GM23338 (cell line): ENCODE results near the gene AGBL4. TPM values are rescaled to one million over a fixed set of nuclear protein-coding genes. Genes with fewer than 3 reads are reported as not detected.
"Not testable (repeated sequence)": the region's sequence is repeated elsewhere in the genome, so short reads cannot be mapped to it uniquely, and the experiment has no call there.

Experiments
- ATAC-seq: fragments of 200-7000 bp; cut with Tn5 transposase; 3 replicates; pipeline ENCODE4 v1.9.1; 2020
- DNase-seq: peaks from one replicate; pipeline ENCODE4 v3.0.0-alpha.2; 2015; ENCODE audit warnings: low spot score
- H2AFZ ChIP-seq: fragments of 200-600 bp; sonication (generic); 2 replicates; pipeline ENCODE4 v1.8.0; 2016; ENCODE audit warnings: antibody characterized with exemption, mild to moderate bottlenecking, moderate library complexity
- H3F3A ChIP-seq: fragments of 200-600 bp; sonication (generic); replicated peaks from 2 replicates; pipeline ENCODE4 v1.8.0; 2017; ENCODE audit warnings: antibody characterized with exemption, mixed run types, low read depth
- H3K27ac ChIP-seq: fragments of 200-600 bp; sonication (generic); 2 replicates; pipeline ENCODE4 v1.6.1; 2016; ENCODE audit warnings: low read depth
- H3K27me3 ChIP-seq: fragments of 200-600 bp; sonication (generic); 2 replicates; pipeline ENCODE4 v1.8.0; 2016; ENCODE audit warnings: mild to moderate bottlenecking, mixed run types, moderate library complexity; ENCODE audit not compliant: insufficient read depth
- H3K36me3 ChIP-seq: fragments of 200-600 bp; sonication (generic); 2 replicates; pipeline ENCODE4 v1.8.0; 2016; ENCODE audit warnings: mild to moderate bottlenecking; ENCODE audit not compliant: insufficient read depth
- H3K4me1 ChIP-seq: fragments of 200-600 bp; sonication (generic); 2 replicates; pipeline ENCODE4 v1.8.0; 2016; ENCODE audit warnings: mild to moderate bottlenecking, moderate library complexity; ENCODE audit not compliant: insufficient read depth
- H3K4me2 ChIP-seq: fragments of 200-600 bp; sonication (generic); 2 replicates; pipeline ENCODE4 v1.7.1; 2017; ENCODE audit warnings: mixed run types
- H3K4me3 ChIP-seq: fragments of 200-600 bp; sonication (generic); 2 replicates; pipeline ENCODE4 v1.6.1; 2016; ENCODE audit warnings: mixed run types
- H3K79me2 ChIP-seq: fragments of 200-600 bp; sonication (generic); replicated peaks from 2 replicates; pipeline ENCODE4 v1.8.0; 2017; ENCODE audit warnings: mild to moderate bottlenecking; ENCODE audit not compliant: insufficient read depth
- H3K9me2 ChIP-seq: fragments of 200-600 bp; sonication (generic); 2 replicates; pipeline ENCODE4 v1.8.0; 2017; ENCODE audit not compliant: insufficient read depth
- H4K20me1 ChIP-seq: fragments of 200-600 bp; sonication (generic); replicated peaks from 2 replicates; pipeline ENCODE4 v1.8.0; 2017; ENCODE audit warnings: mild to moderate bottlenecking; ENCODE audit not compliant: insufficient read depth
- H3K27ac Mint-ChIP-seq: 2 replicates; pipeline ENCODE4 v1.8.0; 2020; ENCODE audit warnings: inconsistent platforms, mild to moderate bottlenecking, moderate library complexity, mixed read lengths
- H3K27me3 Mint-ChIP-seq: 3 replicates; pipeline ENCODE4 v1.8.0; 2022; ENCODE audit warnings: low read depth, mild to moderate bottlenecking, moderate library complexity, mixed read lengths, inconsistent platforms; ENCODE audit not compliant: insufficient read depth, poor library complexity
- H3K36me3 Mint-ChIP-seq: 3 replicates; pipeline ENCODE4 v1.8.0; 2021; ENCODE audit warnings: low read depth, mild to moderate bottlenecking, inconsistent platforms, moderate library complexity, mixed read lengths
- H3K4me1 Mint-ChIP-seq: 3 replicates; pipeline ENCODE4 v1.8.0; 2020; ENCODE audit warnings: mild to moderate bottlenecking, inconsistent platforms, mixed read lengths
- H3K4me3 Mint-ChIP-seq: 3 replicates; pipeline ENCODE4 v1.8.0; 2021; ENCODE audit warnings: moderate library complexity, mild to moderate bottlenecking, inconsistent platforms, mixed read lengths
- H3K9me3 Mint-ChIP-seq: 3 replicates; pipeline ENCODE4 v1.8.0; 2020; ENCODE audit warnings: moderate library complexity, mild to moderate bottlenecking, inconsistent platforms, mixed read lengths
- ETS1 ChIP-seq: IDR thresholded peaks from 2 replicates; pipeline ENCODE4 v1.6.1; 2016; ENCODE audit warnings: antibody characterized with exemption
- EZH2 ChIP-seq: fragments of 200-600 bp; sonication (generic); IDR thresholded peaks from one replicate; pipeline ENCODE4 v1.8.0; 2017; ENCODE audit warnings: antibody characterized with exemption, mild to moderate bottlenecking, low read depth; ENCODE audit not compliant: unreplicated experiment
- EZH2phosphoT487 ChIP-seq: fragments of 200-600 bp; sonication (generic); IDR thresholded peaks from one replicate; pipeline ENCODE4 v1.8.1; 2018; ENCODE audit warnings: antibody characterized with exemption; ENCODE audit not compliant: unreplicated experiment
- JUNB ChIP-seq: IDR thresholded peaks from one replicate; pipeline ENCODE4 v1.6.1; 2016; ENCODE audit warnings: antibody characterized with exemption; ENCODE audit not compliant: unreplicated experiment
- POLR2AphosphoS5 ChIP-seq: IDR thresholded peaks from 2 replicates; pipeline ENCODE4 v1.6.1; 2016; ENCODE audit warnings: antibody characterized with exemption, low read depth
- ZNF462 ChIP-seq: fragments of 250-450 bp; sonication (Bioruptor Pico); IDR thresholded peaks from 2 replicates; pipeline ENCODE4 v1.5.0; 2020; ENCODE audit warnings: mild to moderate bottlenecking, moderate library complexity
- polyA plus RNA-seq: library from polyadenylated mRNA; unstranded; fragments of >200 nt; fragmentation: Nextera tagmentation; extraction: Ambion mirVana; gene quantifications from 2 replicates; pipeline ENCODE4 v1.2.1, GENCODE V29; 2016
- total RNA-seq: library from RNA; depleted of rRNA; stranded (reverse); fragments of >200 nt; shearing (Covaris generic); gene quantifications from 2 replicates; pipeline ENCODE4 v1.2.3, GENCODE V29; 2014

AGBL4 gene
- total and polyA plus RNA-seq, 2 experiments from 2014 or later: 0.91 to 1.5 TPM

- TF ChIP-seq ZNF462 (no peak), ETS1 (no peak), JUNB (no peak), EZH2 (no peak), EZH2phosphoT487 (no peak)
Measured at GRCh38 chr1:49293016-49293415, 730.7 kb downstream of the AGBL4 start (continued).

- ATAC-seq, H4K20me1 ChIP-seq, H3F3A ChIP-seq, H3K4me1 ChIP-seq, H3K4me1 Mint-ChIP-seq, H3K9me2 ChIP-seq, H3K36me3 ChIP-seq, H3K27me3 Mint-ChIP-seq, H3K27me3 ChIP-seq: not testable (repeated sequence)
- peak overlapping the region; percentile 72 for H3K4me2 ChIP-seq
- Mint-ChIP-seq H3K9me3 (peaks cover 70% of the 10 kb centered on the region), H3K36me3 (peaks cover 38% of the 10 kb centered on the region; the same call in 2 of the 3 replicates), H3K4me3 (peak overlapping the region; percentile 57; the same call in 2 of the 3 replicates), H3K27ac (peak overlapping the region; percentile 65; the same call in 1 of the 2 replicates)
- DNase-seq: peak; percentile 59
- peak overlapping the region; percentile 76; the same call in 1 of the 2 replicates for H3K27ac ChIP-seq
- peak overlapping the region; percentile 87 for H2AFZ ChIP-seq
- peak overlapping the region; percentile 63 for H3K4me3 ChIP-seq
- peak; percentile 58 for TF ChIP-seq POLR2AphosphoS5
- H3K79me2 ChIP-seq: peaks cover 22% of the 10 kb centered on the region
Measured at GRCh38 chr1:49257211-49258049, 766.3 kb downstream of the AGBL4 start.
